Trophoblast cell (in vitro differentiated cells and primary cell): Measurements from ENCODE around the gene C2orf68.
A peak's percentile ranks its signal among the peaks of the same experiment; 100 is the strongest.

Source experiments
- DNase-seq, 2 donors: peaks; one replicate each; pipeline ENCODE4 v3.0.0-alpha.2; 2016
- H2AFZ ChIP-seq: 2 replicates; pipeline ENCODE4 v1.6.1; 2013; ENCODE audit warnings: low read length, moderate library complexity, mild to moderate bottlenecking; ENCODE audit not compliant: insufficient read depth, poor library complexity
- H2AK5ac ChIP-seq: 2 replicates; pipeline ENCODE4 v1.6.1; 2013; ENCODE audit warnings: mild to moderate bottlenecking, low read length
- H2BK120ac ChIP-seq: 2 replicates; pipeline ENCODE4 v1.6.1; 2013; ENCODE audit warnings: low read length, mild to moderate bottlenecking, moderate library complexity; ENCODE audit not compliant: insufficient read depth, poor library complexity
- H2BK12ac ChIP-seq: 2 replicates; pipeline ENCODE4 v1.6.1; 2013; ENCODE audit warnings: mild to moderate bottlenecking, low read length, moderate library complexity
- H2BK5ac ChIP-seq: 2 replicates; pipeline ENCODE4 v1.6.1; 2013; ENCODE audit warnings: low read length, low read depth, moderate library complexity, mild to moderate bottlenecking; ENCODE audit not compliant: poor library complexity
- H3K14ac ChIP-seq: 2 replicates; pipeline ENCODE4 v1.6.1; 2013; ENCODE audit warnings: mild to moderate bottlenecking, low read length
- H3K18ac ChIP-seq: 2 replicates; pipeline ENCODE4 v1.6.1; 2013; ENCODE audit warnings: mild to moderate bottlenecking, low read length
- H3K23ac ChIP-seq: 2 replicates; pipeline ENCODE4 v1.6.1; 2013; ENCODE audit warnings: low read length
- H3K27ac ChIP-seq: 2 replicates; pipeline ENCODE4 v1.5.1; 2013; ENCODE audit warnings: low read depth, mild to moderate bottlenecking, inconsistent platforms, low read length, moderate library complexity
- H3K27me3 ChIP-seq: 2 replicates; pipeline ENCODE4 v1.6.1; 2013; ENCODE audit warnings: inconsistent platforms, mild to moderate bottlenecking, low read length, moderate library complexity; ENCODE audit not compliant: insufficient read depth
- H3K36me3 ChIP-seq, 2 experiments: 1 replicate in 1 of 2; 2 replicates in 1 of 2; pipeline ENCODE4 v1.6.1; 2013; ENCODE audit warnings: low read length in 2 of 2, mild to moderate bottlenecking in 2 of 2, moderate library complexity in 1 of 2; ENCODE audit not compliant: insufficient read depth in 2 of 2, control insufficient read depth in 1 of 2
- H3K4ac ChIP-seq: 2 replicates; pipeline ENCODE4 v1.6.1; 2013; ENCODE audit warnings: low read depth, mild to moderate bottlenecking, low read length, moderate library complexity
- H3K4me1 ChIP-seq, 2 experiments: 1 replicate in 1 of 2; 2 replicates in 1 of 2; pipeline ENCODE4 v1.6.1; 2013; ENCODE audit warnings: low read length in 2 of 2, mild to moderate bottlenecking in 2 of 2, moderate library complexity in 1 of 2; ENCODE audit not compliant: insufficient read depth in 2 of 2, control insufficient read depth in 1 of 2
- H3K4me2 ChIP-seq: 2 replicates; pipeline ENCODE4 v1.6.1; 2013; ENCODE audit warnings: inconsistent platforms, mild to moderate bottlenecking, low read length, moderate library complexity
- H3K4me3 ChIP-seq: 2 replicates; pipeline ENCODE4 v1.5.1; 2013; ENCODE audit warnings: mild to moderate bottlenecking, low read depth, low read length, inconsistent platforms
- H3K79me1 ChIP-seq: one replicate; pipeline ENCODE4 v1.6.1; 2013; ENCODE audit warnings: low read length
- H3K79me2 ChIP-seq: 2 replicates; pipeline ENCODE4 v1.6.1; 2013; ENCODE audit warnings: low read length, mild to moderate bottlenecking; ENCODE audit not compliant: control insufficient read depth, insufficient read depth, poor library complexity
- H3K9ac ChIP-seq: 2 replicates; pipeline ENCODE4 v1.6.1; 2013; ENCODE audit warnings: mild to moderate bottlenecking, low read length
- H3K9me3 ChIP-seq: 2 replicates; pipeline ENCODE4 v1.6.1; 2013; ENCODE audit warnings: low read depth, mild to moderate bottlenecking, control low read depth, inconsistent platforms, low read length; ENCODE audit not compliant: insufficient read depth
- H4K12ac ChIP-seq: 2 replicates; pipeline ENCODE4 v1.6.1; 2013; ENCODE audit warnings: low read depth, mild to moderate bottlenecking, low read length, moderate library complexity
- H4K8ac ChIP-seq: 2 replicates; pipeline ENCODE4 v1.6.1; 2013; ENCODE audit warnings: low read depth, mild to moderate bottlenecking, low read length, moderate library complexity
- H4K91ac ChIP-seq: one replicate; pipeline ENCODE4 v1.6.1; 2013; ENCODE audit warnings: low read depth, mild to moderate bottlenecking, low read length, moderate library complexity
- WGBS: extraction: QIAGEN DNeasy Blood & Tissue Kit; methylation state at CpG from one replicate; pipeline ENCODE4 v1.1.7; 2013; ENCODE audit warnings: missing lambda C conversion rate; ENCODE audit not compliant: insufficient read length, insufficient coverage; ENCODE audit errors: extremely low coverage; 5-methylcytosine and 5-hydroxymethylcytosine counted together

The C2orf68 gene

GRCh38 chr2:85598594-85599340, 13.1 kb downstream of the C2orf68 start:
- H3K9ac ChIP-seq, result no peak overlapping the region
- H4K91ac ChIP-seq, result no peak overlapping the region
- no peak overlapping the region for H3K4me3 ChIP-seq
- H3K27me3 ChIP-seq, result no peaks in the 10 kb centered on the region
- no peak overlapping the region for H2AFZ ChIP-seq
- no peak overlapping the region for H4K12ac ChIP-seq
- H3K79me2 ChIP-seq, result peaks cover 11% of the 10 kb centered on the region
- H3K23ac ChIP-seq, result no peak overlapping the region
- WGBS, result no CpG with 5 or more reads among the region's 14 CpGs
- no peak overlapping the region for H2AK5ac ChIP-seq
- no peak overlapping the region for H2BK12ac ChIP-seq
- H2BK5ac ChIP-seq, result no peak overlapping the region
- no peak overlapping the region for H3K4me2 ChIP-seq
- DNase-seq, result no peak
- peaks cover 15% of the 10 kb centered on the region for H3K79me1 ChIP-seq
- H3K36me3 ChIP-seq, result peaks cover 28 to 32% of the 10 kb centered on the region in 2 experiments
- peaks cover 7 to 20% of the 10 kb centered on the region in 2 experiments for H3K4me1 ChIP-seq
- no peak overlapping the region for H4K8ac ChIP-seq
- no peak overlapping the region for H3K18ac ChIP-seq
- no peak overlapping the region for H3K27ac ChIP-seq
- peaks cover 3% of the 10 kb centered on the region for H3K9me3 ChIP-seq
- H2BK120ac ChIP-seq, result no peak overlapping the region
- no peak overlapping the region for H3K14ac ChIP-seq
- H3K4ac ChIP-seq, result no peak overlapping the region

GRCh38 chr2:85597241-85597640, 14.6 kb downstream of the C2orf68 start:
- Histone ChIP-seq H3K14ac (no peak overlapping the region), H4K8ac (no peak overlapping the region), H3K4me1 (peaks cover 7 to 19% of the 10 kb centered on the region in 2 experiments), H3K9me3 (peaks cover 2% of the 10 kb centered on the region), H3K27me3 (no peaks in the 10 kb centered on the region), H4K91ac (no peak overlapping the region), H3K79me1 (peaks cover 11% of the 10 kb centered on the region), H4K12ac (no peak overlapping the region), H3K9ac (no peak overlapping the region), H3K79me2 (peaks cover 8% of the 10 kb centered on the region), H3K4me3 (no peak overlapping the region), H3K27ac (no peak overlapping the region), H3K4me2 (no peak overlapping the region), H3K23ac (no peak overlapping the region), H2AFZ (no peak overlapping the region), H2AK5ac (no peak overlapping the region), H3K36me3 (peaks cover 28 to 32% of the 10 kb centered on the region in 2 experiments), H2BK12ac (no peak overlapping the region), H2BK5ac (no peak overlapping the region), H3K18ac (no peak overlapping the region), H2BK120ac (no peak overlapping the region), H3K4ac (peak overlapping the region; percentile 15)
- whole genome bisulfite sequencing, result no CpG with 5 or more reads among the region's 5 CpGs
- no peak for DNase-seq

- peaks cover 5 to 14% of the 10 kb centered on the region in 2 experiments for H3K4me1 ChIP-seq
- H3K14ac ChIP-seq, result no peak overlapping the region
- H3K27me3 ChIP-seq, result no peaks in the 10 kb centered on the region
- no peak overlapping the region for H2BK12ac ChIP-seq
- no peak overlapping the region for H4K12ac ChIP-seq
- H3K4ac ChIP-seq, result peak overlapping the region; percentile 22
- peaks cover 28 to 32% of the 10 kb centered on the region in 2 experiments for H3K36me3 ChIP-seq
- H3K27ac ChIP-seq, result no peak overlapping the region
- H3K9me3 ChIP-seq, result peaks cover 2% of the 10 kb centered on the region
- no peak overlapping the region for H3K23ac ChIP-seq
- peaks cover 5% of the 10 kb centered on the region for H3K79me2 ChIP-seq
- peak overlapping the region; percentile 81 for H3K4me2 ChIP-seq
- H2BK120ac ChIP-seq, result no peak overlapping the region
- H2AK5ac ChIP-seq, result no peak overlapping the region
- DNase-seq, result no peak
- H4K91ac ChIP-seq, result no peak overlapping the region
- H3K9ac ChIP-seq, result no peak overlapping the region
- no peak overlapping the region for H2BK5ac ChIP-seq
- no peak overlapping the region for H2AFZ ChIP-seq
- H3K79me1 ChIP-seq, result peaks cover 7% of the 10 kb centered on the region
- H4K8ac ChIP-seq, result no peak overlapping the region
- WGBS, result no CpG with 5 or more reads among the region's 3 CpGs
- H3K4me3 ChIP-seq, result no peak overlapping the region
- no peak overlapping the region for H3K18ac ChIP-seq
Observed at GRCh38 chr2:85596486-85597143, 15.3 kb downstream of the C2orf68 start.

- peak overlapping the region; percentile 18 for H2BK5ac ChIP-seq
- peaks cover 2% of the 10 kb centered on the region for H3K9me3 ChIP-seq
- H3K4me1 ChIP-seq, result peaks cover 2 to 10% of the 10 kb centered on the region in 2 experiments
- H3K4me2 ChIP-seq, result peak overlapping the region; percentile 81
- H3K4ac ChIP-seq, result peak overlapping the region; percentile 24
- H4K91ac ChIP-seq, result peak overlapping the region; percentile 82
- peaks cover 28 to 32% of the 10 kb centered on the region in 2 experiments for H3K36me3 ChIP-seq
- no CpG with 5 or more reads among the region's 10 CpGs for WGBS
- peak overlapping the region; percentile 79 for H4K8ac ChIP-seq
- H2AFZ ChIP-seq, result peak overlapping the region; percentile 46
- H4K12ac ChIP-seq, result peak overlapping the region; percentile 39
- H3K14ac ChIP-seq, result peak overlapping the region; percentile 66
- H3K79me1 ChIP-seq, result peaks cover 7% of the 10 kb centered on the region
- H2AK5ac ChIP-seq, result no peak overlapping the region
- peak overlapping the region; percentile 97 for H3K4me3 ChIP-seq
- no peak overlapping the region for H2BK12ac ChIP-seq
- peaks cover 5% of the 10 kb centered on the region for H3K79me2 ChIP-seq
- H3K23ac ChIP-seq, result no peak overlapping the region
- H3K18ac ChIP-seq, result peak overlapping the region; percentile 25
- peak overlapping the region; percentile 9 for H3K27ac ChIP-seq
- peak overlapping the region; percentile 95 for H3K9ac ChIP-seq
- H2BK120ac ChIP-seq, result peak overlapping the region; percentile 59
- no peaks in the 10 kb centered on the region for H3K27me3 ChIP-seq
- DNase-seq, result peak; percentile 42 to 67
Observed at GRCh38 chr2:85596026-85596333, 15.9 kb downstream of the C2orf68 start.
